ENCODE results near the gene LGALS14. TPM values are rescaled to one million over a fixed set of nuclear protein-coding genes. Genes with fewer than 3 reads are reported as not detected.
"Not testable (repeated sequence)": the region's sequence is repeated elsewhere in the genome, so short reads cannot be mapped to it uniquely, and the experiment has no call there.

Gene LGALS14
- total RNA-seq, 1 experiment from 2014 or later = not detected

DNA sequence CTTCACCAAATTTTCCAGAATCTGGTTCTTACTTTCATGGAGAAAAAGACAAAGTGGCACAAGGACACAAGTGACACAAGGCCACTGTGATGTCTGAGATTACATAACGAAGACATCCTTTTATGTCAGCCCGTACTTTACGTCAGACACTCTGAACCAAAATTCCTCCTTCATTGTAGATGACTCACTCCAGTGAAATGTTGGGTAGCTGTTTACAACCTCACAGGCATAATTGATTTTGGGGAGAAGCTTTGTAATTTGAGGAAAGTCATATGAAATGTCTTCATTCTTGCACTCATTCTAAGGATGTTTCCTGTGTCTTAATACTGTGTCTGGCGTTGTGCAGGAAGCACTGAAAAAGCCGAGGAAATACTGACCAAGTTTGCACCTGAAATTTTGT is 20.0 kb upstream of the LGALS14 start:
- no peak overlapping the region for H2AFZ ChIP-seq

DNA sequence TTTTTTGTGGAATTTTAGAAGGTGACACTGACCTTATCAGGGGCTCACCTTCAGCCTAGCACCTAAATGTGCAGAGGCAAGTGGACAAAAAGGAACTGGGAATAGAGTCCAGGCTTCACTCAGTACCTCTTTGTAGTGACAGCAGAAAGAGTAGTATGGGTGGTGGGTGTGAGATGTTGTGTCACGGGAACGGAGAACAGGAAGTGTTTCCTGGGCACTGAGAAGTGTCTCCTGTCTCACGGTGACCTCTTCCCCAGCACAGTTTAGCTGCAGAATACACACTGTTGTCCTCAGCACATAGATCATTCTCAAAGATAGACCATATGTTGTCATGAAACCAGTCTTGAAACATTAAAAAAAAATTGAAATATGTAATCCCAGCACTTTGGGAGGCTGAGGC is 17.5 kb upstream of the LGALS14 start:
- POLR2A ChIA-PET (ENCODE audit: unreplicated experiment) = no interaction called here
- Histone ChIP-seq H3F3A (ENCODE audit: insufficient read depth, low read depth) (no peaks in the 10 kb centered on the region), H3K27ac (no peak overlapping the region), H3K4me2 (no peak overlapping the region), H3K36me3 (ENCODE audit: low read depth) (no peaks in the 10 kb centered on the region), H2AFZ (no peak overlapping the region), H3K79me2 (ENCODE audit: low read depth) (no peaks in the 10 kb centered on the region), H3K9me2 (ENCODE audit: insufficient read depth) (no peaks in the 10 kb centered on the region), H4K20me1 (ENCODE audit: insufficient read depth) (no peaks in the 10 kb centered on the region), H3K9me3 (ENCODE audit: insufficient read depth, low read depth) (no peaks in the 10 kb centered on the region), H3K4me1 (replicated peaks; ENCODE audit: insufficient read depth) (no peaks in the 10 kb centered on the region), H3K27me3 (ENCODE audit: insufficient read depth, low read depth) (peaks cover 65% of the 10 kb centered on the region), H3K4me3 (no peak overlapping the region)
- TF ChIP-seq, protein P1, sequence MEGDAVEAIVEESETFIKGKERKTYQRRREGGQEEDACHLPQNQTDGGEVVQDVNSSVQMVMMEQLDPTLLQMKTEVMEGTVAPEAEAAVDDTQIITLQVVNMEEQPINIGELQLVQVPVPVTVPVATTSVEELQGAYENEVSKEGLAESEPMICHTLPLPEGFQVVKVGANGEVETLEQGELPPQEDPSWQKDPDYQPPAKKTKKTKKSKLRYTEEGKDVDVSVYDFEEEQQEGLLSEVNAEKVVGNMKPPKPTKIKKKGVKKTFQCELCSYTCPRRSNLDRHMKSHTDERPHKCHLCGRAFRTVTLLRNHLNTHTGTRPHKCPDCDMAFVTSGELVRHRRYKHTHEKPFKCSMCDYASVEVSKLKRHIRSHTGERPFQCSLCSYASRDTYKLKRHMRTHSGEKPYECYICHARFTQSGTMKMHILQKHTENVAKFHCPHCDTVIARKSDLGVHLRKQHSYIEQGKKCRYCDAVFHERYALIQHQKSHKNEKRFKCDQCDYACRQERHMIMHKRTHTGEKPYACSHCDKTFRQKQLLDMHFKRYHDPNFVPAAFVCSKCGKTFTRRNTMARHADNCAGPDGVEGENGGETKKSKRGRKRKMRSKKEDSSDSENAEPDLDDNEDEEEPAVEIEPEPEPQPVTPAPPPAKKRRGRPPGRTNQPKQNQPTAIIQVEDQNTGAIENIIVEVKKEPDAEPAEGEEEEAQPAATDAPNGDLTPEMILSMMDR (conservative IDR thresholded peaks at IDR 0.05) = no peak
- no peak for TF ChIP-seq EZH2 (IDR thresholded peaks at IDR 0.05; ENCODE audit: low read depth)
- no peak for DNase-seq
- intact Hi-C loops (cut with micrococcal nuclease; ENCODE audit: unreplicated experiment) = no loop called here
- CTCF ChIA-PET = no interaction called here
- BruUV-seq (replicated peaks) = no TSS peak

More for the DNA sequence above, 20.0 kb upstream of the LGALS14 start:
- Histone ChIP-seq H3K9me3 (ENCODE audit: insufficient read depth, low read depth) (no peaks in the 10 kb centered on the region), H3K27me3 (ENCODE audit: insufficient read depth, low read depth) (peaks cover 71% of the 10 kb centered on the region), H3K27ac (no peak overlapping the region), H3K9me2 (ENCODE audit: insufficient read depth) (no peaks in the 10 kb centered on the region), H4K20me1 (ENCODE audit: insufficient read depth) (no peaks in the 10 kb centered on the region), H3F3A (ENCODE audit: insufficient read depth, low read depth) (no peaks in the 10 kb centered on the region), H3K4me1 (replicated peaks; ENCODE audit: insufficient read depth) (no peaks in the 10 kb centered on the region), H3K4me2 (no peak overlapping the region), H3K79me2 (ENCODE audit: low read depth) (no peaks in the 10 kb centered on the region), H3K36me3 (ENCODE audit: low read depth) (no peaks in the 10 kb centered on the region), H3K4me3 (no peak overlapping the region)
- DNase-seq = peak in 1 of 2 experiments; percentile 46
- no TSS peak for BruUV-seq (replicated peaks)
- intact Hi-C loops (cut with micrococcal nuclease; ENCODE audit: unreplicated experiment) = no loop called here
- ChIA-PET CTCF (no interaction called here), POLR2A (ENCODE audit: unreplicated experiment) (no interaction called here)
- TF ChIP-seq EZH2 (IDR thresholded peaks at IDR 0.05; ENCODE audit: low read depth) = no peak
- TF ChIP-seq, protein P1 (conservative IDR thresholded peaks at IDR 0.05) = no peak

- H3K9me2 ChIP-seq (ENCODE audit: insufficient read depth); DNase-seq; H3K4me1 ChIP-seq (replicated peaks; ENCODE audit: insufficient read depth); H3K4me3 ChIP-seq; H3K9me3 ChIP-seq (ENCODE audit: insufficient read depth, low read depth); intact Hi-C loops (cut with micrococcal nuclease; ENCODE audit: unreplicated experiment); CTCF ChIA-PET; BruUV-seq (replicated peaks); H3F3A ChIP-seq (ENCODE audit: insufficient read depth, low read depth); H3K36me3 ChIP-seq (ENCODE audit: low read depth); H3K79me2 ChIP-seq (ENCODE audit: low read depth); H4K20me1 ChIP-seq (ENCODE audit: insufficient read depth); H3K4me2 ChIP-seq; POLR2A ChIA-PET (ENCODE audit: unreplicated experiment); H3K27ac ChIP-seq; H2AFZ ChIP-seq: not testable (repeated sequence)
- peaks cover 47% of the 10 kb centered on the region for H3K27me3 ChIP-seq (ENCODE audit: insufficient read depth, low read depth)
Measured at GRCh38 chr19:39688637-39689036, 15.6 kb upstream of the LGALS14 start.

DNA sequence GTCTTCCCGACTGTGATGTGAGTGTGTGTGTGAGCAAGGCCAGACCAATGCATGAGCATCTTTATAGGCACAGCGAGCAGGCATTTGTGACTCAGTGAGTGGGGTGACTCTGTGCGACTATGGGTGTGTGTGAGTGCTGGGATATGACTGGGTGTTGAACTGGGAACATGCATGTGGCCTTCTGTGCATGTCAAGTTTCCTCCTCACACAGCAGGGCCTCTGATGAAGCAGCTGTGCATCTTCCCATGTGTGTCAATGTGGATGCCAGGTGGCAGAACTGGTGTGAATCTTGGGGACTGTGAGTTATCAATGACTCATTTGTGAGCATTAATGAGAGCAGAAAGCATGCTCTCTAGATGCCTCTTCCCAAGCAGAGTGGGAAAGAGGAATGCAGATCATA is 12.1 kb upstream of the LGALS14 start:
- Histone ChIP-seq H3K27ac (no peak overlapping the region), H3K4me2 (no peak overlapping the region), H3K4me3 (no peak overlapping the region), H3K79me2 (ENCODE audit: low read depth) (no peaks in the 10 kb centered on the region), H3K4me1 (replicated peaks; ENCODE audit: insufficient read depth) (no peaks in the 10 kb centered on the region), H2AFZ (no peak overlapping the region), H4K20me1 (ENCODE audit: insufficient read depth) (no peaks in the 10 kb centered on the region), H3K9me2 (ENCODE audit: insufficient read depth) (no peaks in the 10 kb centered on the region), H3K27me3 (ENCODE audit: insufficient read depth, low read depth) (peaks cover 12% of the 10 kb centered on the region), H3F3A (ENCODE audit: insufficient read depth, low read depth) (no peaks in the 10 kb centered on the region), H3K9me3 (ENCODE audit: insufficient read depth, low read depth) (no peaks in the 10 kb centered on the region), H3K36me3 (ENCODE audit: low read depth) (no peaks in the 10 kb centered on the region)
- ChIA-PET POLR2A (ENCODE audit: unreplicated experiment) (no interaction called here), CTCF (no interaction called here)
- no peak for DNase-seq
- TF ChIP-seq, protein P1 (conservative IDR thresholded peaks at IDR 0.05) = no peak
- TF ChIP-seq EZH2 (IDR thresholded peaks at IDR 0.05; ENCODE audit: low read depth) = no peak
- BruUV-seq (replicated peaks) = no TSS peak
- intact Hi-C loops (cut with micrococcal nuclease; ENCODE audit: unreplicated experiment) = loop anchor here (1.0 kb wide), 1 partner anchor 14 kb away; no protein-coding TSS in a partner anchor

Data from PC-9 (cell line).